Fibroblast of the aortic adventitia (primary cell): ENCODE data around the gene HOOK2. TPM values are rescaled to one million over a fixed set of nuclear protein-coding genes. Genes with fewer than 3 reads are reported as not detected.

Source experiments
- DNase-seq: peaks from one replicate; pipeline ENCODE4 v3.0.0-alpha.2; 2010; ENCODE audit warnings: low read depth
- H3K4me3 ChIP-seq: 2 replicates; pipeline ENCODE4 v1.5.1; 2011; ENCODE audit warnings: low read depth, mild to moderate bottlenecking, control low read depth, low read length, moderate library complexity
- CTCF ChIP-seq: IDR thresholded peaks from 2 replicates; pipeline ENCODE4 v1.5.1; 2011; ENCODE audit warnings: mild to moderate bottlenecking, low read length, control low read depth, inconsistent platforms; ENCODE audit not compliant: insufficient read depth
- total RNA-seq: library from RNA; depleted of rRNA; stranded (reverse); fragments of >200 nt; gene quantifications from 2 replicates; pipeline ENCODE4 v1.2.3, GENCODE V29; 2012; ENCODE audit warnings: low replicate concordance

HOOK2 gene
- total RNA-seq, 1 donor, result 15.5 TPM

GRCh38 chr19:12759686-12760085 is 15.7 kb downstream of the HOOK2 start:
- no peak for TF ChIP-seq CTCF
- no peak for DNase-seq
- H3K4me3 ChIP-seq, result no peak overlapping the region

- peak; percentile 57 for DNase-seq
- TF ChIP-seq CTCF, result peak; percentile 63
- H3K4me3 ChIP-seq, result peak overlapping the region; percentile 50
Observed at GRCh38 chr19:12757544-12758274, 17.6 kb downstream of the HOOK2 start.

- DNase-seq, result no peak
- no peak for TF ChIP-seq CTCF
- no peak overlapping the region for H3K4me3 ChIP-seq
Observed at GRCh38 chr19:12756150-12756883, 19.0 kb downstream of the HOOK2 start.

GRCh38 chr19:12754465-12755196 is 20.7 kb downstream of the HOOK2 start:
- no peak for TF ChIP-seq CTCF
- no peak overlapping the region for H3K4me3 ChIP-seq
- DNase-seq, result no peak

- DNase-seq, result no peak
- no peak for TF ChIP-seq CTCF
- no peak overlapping the region for H3K4me3 ChIP-seq
Observed at GRCh38 chr19:12752056-12752781, 23.1 kb downstream of the HOOK2 start.

- H3K4me3 ChIP-seq, result no peak within 1 kb of the TSS
- no peak for DNase-seq
- no peak for TF ChIP-seq CTCF
Observed at GRCh38 chr19:12751635-12752034, 23.7 kb downstream of the HOOK2 start, which contains the start of gene BEST2. Gene BEST2 (plus strand): TSS chr19:12751791. CDS start chr19:12752593, 802 bp downstream.
